K562 (cell line): Measurements from ENCODE around the gene GARIN5B. TPM values are rescaled to one million over a fixed set of nuclear protein-coding genes. Genes with fewer than 3 reads are reported as not detected.

Experiments
- BMI1 ChIP-seq: fragments of 150-350 bp; IDR thresholded peaks from 2 replicates; pipeline ENCODE4 v1.6.1; 2014; ENCODE audit warnings: low read length
- BRF1 ChIP-seq: IDR thresholded peaks from 3 replicates; pipeline ENCODE4 v1.6.1; 2011; ENCODE audit warnings: borderline replicate concordance, mild to moderate bottlenecking; ENCODE audit not compliant: insufficient read length; ENCODE audit errors: extremely low read depth
- CEBPG ChIP-seq, 3 experiments: fragments of 200-800 bp in 1 of 3; sonication (Bioruptor generic) in 1 of 3; sonication (generic) in 1 of 3; formaldehyde crosslinking in 1 of 3; IDR thresholded peaks in 2 of 3; conservative IDR thresholded peaks in 1 of 3; 2 replicates each; pipeline versions ENCODE4 v1.6.1 to v1.8.0; 2016 to 2022; ENCODE audit warnings: missing compliant biosample characterization in 2 of 3, missing genetic modification characterization in 2 of 3, mild to moderate bottlenecking in 1 of 3, missing genetic modification reagents in 1 of 3
- MECOM ChIP-seq: fragments of 250-450 bp; sonication (Bioruptor Pico); IDR thresholded peaks from 2 replicates; pipeline ENCODE4 v1.8.0; 2022; ENCODE audit warnings: inconsistent platforms
- MITF ChIP-seq: IDR thresholded peaks from 2 replicates; pipeline ENCODE4 v1.6.1; 2014; ENCODE audit warnings: antibody characterized with exemption
- POLR2G ChIP-seq: fragments of 200-400 bp; formaldehyde crosslinking; IDR thresholded peaks from 2 replicates; pipeline ENCODE4 v1.6.1; 2017; ENCODE audit warnings: low read depth, mild to moderate bottlenecking, antibody characterized with exemption, low read length, moderate library complexity
- ZBTB12 ChIP-seq: fragments of 250-450 bp; sonication (Bioruptor Pico); IDR thresholded peaks from 2 replicates; pipeline ENCODE4 v1.4.0; 2020
- ZNF197 ChIP-seq: fragments of 200-800 bp; sonication (Bioruptor generic); IDR thresholded peaks from 2 replicates; pipeline ENCODE4 v1.6.1; 2016; ENCODE audit warnings: low read depth, missing genetic modification characterization, missing compliant biosample characterization
- ZNF830 ChIP-seq: fragments of 250-450 bp; sonication (Bioruptor Pico); IDR thresholded peaks from 2 replicates; pipeline ENCODE4 v1.5.0; 2021; ENCODE audit warnings: mild to moderate bottlenecking
- polyA plus RNA-seq, 8 experiments: library from polyadenylated mRNA; depleted of rRNA in 4 of 8; stranded (reverse) in 5 of 8; unstranded in 3 of 8; fragments of >200 nt; fragmentation: Nextera tagmentation in 2 of 8; fragmentation: Illumina TruSeq in 1 of 8; extraction: Ambion mirVana in 2 of 8; extraction: Trizol in 1 of 8; gene quantifications; 2 replicates each; pipeline versions ENCODE4 v1.2.1 to v1.2.3, GENCODE V29; 2011 to 2014; ENCODE audit warnings: inconsistent platforms in 1 of 8, missing spikeins in 1 of 8
- total RNA-seq, 7 experiments: library from RNA; depleted of rRNA in 6 of 7; stranded (reverse); fragments of >200 nt in 6 of 7; fragmentation: Illumina TruSeq in 2 of 7; extraction: Trizol in 2 of 7; gene quantifications; 2 replicates each; pipeline versions ENCODE4 v1.2.1 to v1.2.3, GENCODE V29; 2011 to 2021; ENCODE audit warnings: low replicate concordance in 1 of 7
- TF ChIP-seq, protein P1 (sequence below), 2 experiments: fragments of 450-650 bp in 1 of 2; IDR thresholded peaks; 2 replicates each; pipeline ENCODE4 v1.6.1; 2011 to 2017; ENCODE audit warnings: low read depth in 2 of 2, antibody characterized with exemption in 1 of 2, borderline replicate concordance in 1 of 2, low read length in 1 of 2, mild to moderate bottlenecking in 1 of 2, mixed read lengths in 1 of 2; ENCODE audit not compliant: control insufficient read depth in 1 of 2
- TF ChIP-seq, protein P2 (sequence below), 2 experiments: fragments of 200-800 bp in 1 of 2; sonication (Bioruptor generic) in 1 of 2; sonication (generic) in 1 of 2; formaldehyde crosslinking in 1 of 2; IDR thresholded peaks in 1 of 2; conservative IDR thresholded peaks in 1 of 2; 2 replicates each; pipeline versions ENCODE4 v1.5.0 to v1.6.1; 2016 to 2020; ENCODE audit warnings: missing compliant biosample characterization in 1 of 2, missing genetic modification characterization in 1 of 2, missing genetic modification reagents in 1 of 2
- TF ChIP-seq, protein P3 (sequence below): fragments of 450-650 bp; IDR thresholded peaks from 2 replicates; pipeline ENCODE4 v1.6.1; 2016; ENCODE audit warnings: mild to moderate bottlenecking
- TF ChIP-seq, protein P4 (sequence below): fragments of 250-450 bp; sonication (Bioruptor Pico); IDR thresholded peaks from 2 replicates; pipeline ENCODE4 v1.8.0; 2022; ENCODE audit warnings: moderate library complexity, mild to moderate bottlenecking, inconsistent platforms

The GARIN5B gene
- total and polyA plus RNA-seq, 9 of the 15 experiments (the other 6 are each of a cell fraction or from before 2014, with no cell fraction given), result not detected

DNA sequence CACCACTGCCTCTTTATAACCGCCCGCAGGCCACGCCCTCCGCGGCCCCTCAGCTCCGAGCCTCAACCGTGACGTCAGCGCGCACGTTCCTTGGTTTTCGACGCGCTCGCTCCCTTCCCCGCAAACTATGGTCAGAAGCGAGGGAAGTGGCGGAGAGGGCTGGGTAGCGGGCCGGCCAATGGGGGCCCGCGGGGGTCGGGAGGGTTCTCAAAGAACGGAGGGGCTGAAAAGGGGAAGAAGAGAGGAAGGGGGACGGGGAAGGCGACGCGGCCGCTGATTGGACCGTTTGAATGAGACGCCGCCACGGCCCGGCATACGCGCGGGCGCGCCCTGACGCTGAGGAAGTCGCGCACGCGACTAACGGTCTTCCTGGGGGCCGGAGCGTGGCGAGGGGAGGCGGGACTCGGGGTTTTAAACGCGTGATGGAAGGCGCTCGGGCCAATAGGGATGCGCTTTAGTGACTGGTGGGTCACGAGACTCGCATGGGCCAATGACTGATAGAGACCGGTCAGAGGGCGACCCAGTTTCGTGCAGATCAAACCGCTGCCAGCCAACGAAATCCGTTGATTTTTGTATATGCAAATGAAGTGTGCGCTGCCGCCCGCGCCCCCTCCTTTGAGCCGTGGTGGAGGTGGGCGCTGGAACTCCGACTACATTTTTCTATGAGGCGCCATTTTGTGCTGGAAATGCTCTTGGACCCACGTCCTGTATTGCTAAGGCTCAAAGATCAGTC is 44.9 kb upstream of the GARIN5B start (continued):
- TF ChIP-seq, protein P1, sequence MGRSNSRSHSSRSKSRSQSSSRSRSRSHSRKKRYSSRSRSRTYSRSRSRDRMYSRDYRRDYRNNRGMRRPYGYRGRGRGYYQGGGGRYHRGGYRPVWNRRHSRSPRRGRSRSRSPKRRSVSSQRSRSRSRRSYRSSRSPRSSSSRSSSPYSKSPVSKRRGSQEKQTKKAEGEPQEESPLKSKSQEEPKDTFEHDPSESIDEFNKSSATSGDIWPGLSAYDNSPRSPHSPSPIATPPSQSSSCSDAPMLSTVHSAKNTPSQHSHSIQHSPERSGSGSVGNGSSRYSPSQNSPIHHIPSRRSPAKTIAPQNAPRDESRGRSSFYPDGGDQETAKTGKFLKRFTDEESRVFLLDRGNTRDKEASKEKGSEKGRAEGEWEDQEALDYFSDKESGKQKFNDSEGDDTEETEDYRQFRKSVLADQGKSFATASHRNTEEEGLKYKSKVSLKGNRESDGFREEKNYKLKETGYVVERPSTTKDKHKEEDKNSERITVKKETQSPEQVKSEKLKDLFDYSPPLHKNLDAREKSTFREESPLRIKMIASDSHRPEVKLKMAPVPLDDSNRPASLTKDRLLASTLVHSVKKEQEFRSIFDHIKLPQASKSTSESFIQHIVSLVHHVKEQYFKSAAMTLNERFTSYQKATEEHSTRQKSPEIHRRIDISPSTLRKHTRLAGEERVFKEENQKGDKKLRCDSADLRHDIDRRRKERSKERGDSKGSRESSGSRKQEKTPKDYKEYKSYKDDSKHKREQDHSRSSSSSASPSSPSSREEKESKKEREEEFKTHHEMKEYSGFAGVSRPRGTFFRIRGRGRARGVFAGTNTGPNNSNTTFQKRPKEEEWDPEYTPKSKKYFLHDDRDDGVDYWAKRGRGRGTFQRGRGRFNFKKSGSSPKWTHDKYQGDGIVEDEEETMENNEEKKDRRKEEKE (IDR thresholded peaks at IDR 0.05; ENCODE audit: borderline replicate concordance in 1 of 2, control insufficient read depth in 1 of 2, low read depth in 2 of 2, low read length in 1 of 2), result no peak
- no peak for TF ChIP-seq ZNF830 (CRISPR knock-in tag)
- no peak for TF ChIP-seq BMI1
- peak; percentile 63; the same call in 1 of the 2 replicates for TF ChIP-seq MITF
- TF ChIP-seq MECOM (CRISPR knock-in tag), result no peak
- TF ChIP-seq, protein P2, sequence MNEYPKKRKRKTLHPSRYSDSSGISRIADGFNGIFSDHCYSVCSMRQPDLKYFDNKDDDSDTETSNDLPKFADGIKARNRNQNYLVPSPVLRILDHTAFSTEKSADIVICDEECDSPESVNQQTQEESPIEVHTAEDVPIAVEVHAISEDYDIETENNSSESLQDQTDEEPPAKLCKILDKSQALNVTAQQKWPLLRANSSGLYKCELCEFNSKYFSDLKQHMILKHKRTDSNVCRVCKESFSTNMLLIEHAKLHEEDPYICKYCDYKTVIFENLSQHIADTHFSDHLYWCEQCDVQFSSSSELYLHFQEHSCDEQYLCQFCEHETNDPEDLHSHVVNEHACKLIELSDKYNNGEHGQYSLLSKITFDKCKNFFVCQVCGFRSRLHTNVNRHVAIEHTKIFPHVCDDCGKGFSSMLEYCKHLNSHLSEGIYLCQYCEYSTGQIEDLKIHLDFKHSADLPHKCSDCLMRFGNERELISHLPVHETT (CRISPR knock-in tag; conservative IDR thresholded peaks at IDR 0.05 in 1 of 2, IDR thresholded peaks at IDR 0.05 in 1 of 2), result peak in 1 of 2 experiments; percentile 57; a peak in 1 of 4 replicates
- TF ChIP-seq CEBPG (CRISPR knock-in tag; IDR thresholded peaks at IDR 0.05), result no peak
- no peak for TF ChIP-seq CEBPG (tag; conservative IDR thresholded peaks at IDR 0.05 in 1 of 2, IDR thresholded peaks at IDR 0.05 in 1 of 2)
- TF ChIP-seq, protein P3, sequence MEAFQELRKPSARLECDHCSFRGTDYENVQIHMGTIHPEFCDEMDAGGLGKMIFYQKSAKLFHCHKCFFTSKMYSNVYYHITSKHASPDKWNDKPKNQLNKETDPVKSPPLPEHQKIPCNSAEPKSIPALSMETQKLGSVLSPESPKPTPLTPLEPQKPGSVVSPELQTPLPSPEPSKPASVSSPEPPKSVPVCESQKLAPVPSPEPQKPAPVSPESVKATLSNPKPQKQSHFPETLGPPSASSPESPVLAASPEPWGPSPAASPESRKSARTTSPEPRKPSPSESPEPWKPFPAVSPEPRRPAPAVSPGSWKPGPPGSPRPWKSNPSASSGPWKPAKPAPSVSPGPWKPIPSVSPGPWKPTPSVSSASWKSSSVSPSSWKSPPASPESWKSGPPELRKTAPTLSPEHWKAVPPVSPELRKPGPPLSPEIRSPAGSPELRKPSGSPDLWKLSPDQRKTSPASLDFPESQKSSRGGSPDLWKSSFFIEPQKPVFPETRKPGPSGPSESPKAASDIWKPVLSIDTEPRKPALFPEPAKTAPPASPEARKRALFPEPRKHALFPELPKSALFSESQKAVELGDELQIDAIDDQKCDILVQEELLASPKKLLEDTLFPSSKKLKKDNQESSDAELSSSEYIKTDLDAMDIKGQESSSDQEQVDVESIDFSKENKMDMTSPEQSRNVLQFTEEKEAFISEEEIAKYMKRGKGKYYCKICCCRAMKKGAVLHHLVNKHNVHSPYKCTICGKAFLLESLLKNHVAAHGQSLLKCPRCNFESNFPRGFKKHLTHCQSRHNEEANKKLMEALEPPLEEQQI, result peak; percentile 91; the same call in 1 of the 2 replicates
- TF ChIP-seq, protein P4, sequence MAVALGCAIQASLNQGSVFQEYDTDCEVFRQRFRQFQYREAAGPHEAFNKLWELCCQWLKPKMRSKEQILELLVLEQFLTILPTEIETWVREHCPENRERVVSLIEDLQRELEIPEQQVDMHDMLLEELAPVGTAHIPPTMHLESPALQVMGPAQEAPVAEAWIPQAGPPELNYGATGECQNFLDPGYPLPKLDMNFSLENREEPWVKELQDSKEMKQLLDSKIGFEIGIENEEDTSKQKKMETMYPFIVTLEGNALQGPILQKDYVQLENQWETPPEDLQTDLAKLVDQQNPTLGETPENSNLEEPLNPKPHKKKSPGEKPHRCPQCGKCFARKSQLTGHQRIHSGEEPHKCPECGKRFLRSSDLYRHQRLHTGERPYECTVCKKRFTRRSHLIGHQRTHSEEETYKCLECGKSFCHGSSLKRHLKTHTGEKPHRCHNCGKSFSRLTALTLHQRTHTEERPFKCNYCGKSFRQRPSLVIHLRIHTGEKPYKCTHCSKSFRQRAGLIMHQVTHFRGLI (CRISPR knock-in tag), result no peak
- no peak; the same call in 1 of the 2 replicates for TF ChIP-seq ZNF197 (CRISPR knock-in tag)
- TF ChIP-seq BRF1, result no peak
- peak; percentile 81 for TF ChIP-seq ZBTB12
- TF ChIP-seq POLR2G, result no peak; the same call in 1 of the 2 replicates
